SK-N-SH (cell line): ENCODE measurements around the gene MCTP2. TPM values are rescaled to one million over a fixed set of nuclear protein-coding genes. Genes with fewer than 3 reads are reported as not detected.

ENCODE experiments used
- CTCF ChIA-PET: fragments of 300-600, 350-600 bp; formaldehyde crosslinking; extraction: SDS; loops from one replicate; lab custom pipeline; 2021; lab: Yijun Ruan, JAX
- POLR2A ChIA-PET: fragments of 350-600 bp; sonication (Branson Sonifier 250); formaldehyde crosslinking; extraction: SDS; loops from one replicate; lab custom pipeline; 2020; ENCODE audit warnings: antibody characterized with exemption, inconsistent platforms; lab: Yijun Ruan, JAX
- DNase-seq: peaks from one replicate; pipeline ENCODE4 v3.0.0; 2012
- H2AFZ ChIP-seq: fragments of 200-600 bp; sonication (generic); 2 replicates; pipeline ENCODE4 v1.8.1; 2016; ENCODE audit warnings: antibody characterized with exemption, mild to moderate bottlenecking, low read depth
- H3F3A ChIP-seq: fragments of 200-600 bp; sonication (generic); replicated peaks from 2 replicates; pipeline ENCODE3; 2016; ENCODE audit warnings: antibody characterized with exemption, mild to moderate bottlenecking; ENCODE audit not compliant: insufficient read depth
- H3K27ac ChIP-seq, 2 experiments: fragments of 200-500 bp in 1 of 2; fragments of 200-600 bp in 1 of 2; sonication (Bioruptor generic) in 1 of 2; sonication (generic), shearing (Covaris generic) in 1 of 2; 2 replicates each; pipeline versions ENCODE4 v1.5.1 to v1.6.1; 2014 to 2016; ENCODE audit warnings: low read depth in 2 of 2, inconsistent platforms in 1 of 2, low read length in 1 of 2, mild to moderate bottlenecking in 1 of 2, mixed read lengths in 1 of 2
- H3K27me3 ChIP-seq: fragments of 200-600 bp; sonication (generic), shearing (Covaris generic); 2 replicates; pipeline ENCODE4 v1.6.1; 2016; ENCODE audit warnings: mixed run types; ENCODE audit not compliant: insufficient read depth
- H3K36me3 ChIP-seq, 2 experiments: fragments of 200-500 bp in 1 of 2; fragments of 200-600 bp in 1 of 2; sonication (Bioruptor generic) in 1 of 2; sonication (generic) in 1 of 2; replicated peaks in 1 of 2; 2 replicates each; pipeline versions ENCODE3 to v1.5.1; 2014 to 2016; ENCODE audit warnings: low read length in 1 of 2, mild to moderate bottlenecking in 1 of 2; ENCODE audit not compliant: insufficient read depth in 2 of 2, control insufficient read depth in 1 of 2
- H3K4me1 ChIP-seq, 2 experiments: fragments of 200-500 bp in 1 of 2; fragments of 200-600 bp in 1 of 2; sonication (Bioruptor generic) in 1 of 2; sonication (generic), shearing (Covaris generic) in 1 of 2; 2 replicates each; pipeline versions ENCODE4 v1.5.1 to v1.6.1; 2014 to 2016; ENCODE audit warnings: low read depth in 1 of 2, low read length in 1 of 2, mixed run types in 1 of 2; ENCODE audit not compliant: insufficient read depth in 2 of 2, control insufficient read depth in 1 of 2
- H3K4me2 ChIP-seq: fragments of 200-600 bp; sonication (generic), shearing (Covaris generic); 2 replicates; pipeline ENCODE4 v1.6.1; 2017; ENCODE audit warnings: mixed run types
- H3K4me3 ChIP-seq, 2 experiments: fragments of 200-500 bp in 1 of 2; fragments of 200-600 bp in 1 of 2; sonication (Bioruptor generic) in 1 of 2; sonication (generic), shearing (Covaris generic) in 1 of 2; 2 replicates each; pipeline versions ENCODE4 v1.5.1 to v1.8.1; 2014 to 2016; ENCODE audit warnings: low read depth in 2 of 2, inconsistent platforms in 1 of 2, low read length in 1 of 2, mild to moderate bottlenecking in 1 of 2, mixed read lengths in 1 of 2, moderate library complexity in 1 of 2
- H3K79me2 ChIP-seq: fragments of 200-600 bp; sonication (generic); 2 replicates; pipeline ENCODE4 v1.8.1; 2017; ENCODE audit warnings: mild to moderate bottlenecking; ENCODE audit not compliant: insufficient read depth
- H3K9ac ChIP-seq: fragments of 200-600 bp; sonication (generic); 2 replicates; pipeline ENCODE4 v1.6.1; 2017; ENCODE audit warnings: mixed run types
- H3K9me2 ChIP-seq: fragments of 200-600 bp; sonication (generic); 2 replicates; pipeline ENCODE4 v1.6.1; 2017; ENCODE audit warnings: mixed run types
- H3K9me3 ChIP-seq: fragments of 200-600 bp; sonication (generic); 2 replicates; pipeline ENCODE4 v1.6.1; 2017; ENCODE audit warnings: mixed run types, mild to moderate bottlenecking, moderate library complexity
- H4K20me1 ChIP-seq: fragments of 200-600 bp; sonication (generic); 2 replicates; pipeline ENCODE4 v1.6.1; 2017; ENCODE audit warnings: mild to moderate bottlenecking, mixed run types; ENCODE audit not compliant: insufficient read depth
- EP300 ChIP-seq, 2 experiments: IDR thresholded peaks; 2 replicates each; pipeline versions ENCODE4 v1.4.0 to v1.6.1; 2012; ENCODE audit warnings: borderline replicate concordance in 1 of 2, low read depth in 1 of 2, low read length in 1 of 2
- FOSL2 ChIP-seq: IDR thresholded peaks from 2 replicates; pipeline ENCODE4 v1.4.0; 2012; ENCODE audit warnings: low read depth, mild to moderate bottlenecking, moderate library complexity, borderline replicate concordance
- FOXJ3 ChIP-seq: sonication (generic); formaldehyde crosslinking; IDR thresholded peaks from 2 replicates; pipeline ENCODE4 v1.5.1; 2020; ENCODE audit warnings: mild to moderate bottlenecking, missing genetic modification reagents
- JUND ChIP-seq: IDR thresholded peaks from 2 replicates; pipeline ENCODE4 v1.4.0; 2012
- NFIC ChIP-seq: IDR thresholded peaks from 2 replicates; pipeline ENCODE4 v1.4.0; 2012; ENCODE audit warnings: borderline replicate concordance
- RAD21 ChIP-seq: IDR thresholded peaks from 2 replicates; pipeline ENCODE4 v1.6.1; 2012; ENCODE audit warnings: mild to moderate bottlenecking, low read length
- RFX5 ChIP-seq: IDR thresholded peaks from 2 replicates; pipeline ENCODE4 v1.6.1; 2012; ENCODE audit warnings: mild to moderate bottlenecking, improper control_type of control experiment, low read length
- RXRA ChIP-seq: IDR thresholded peaks from 2 replicates; pipeline ENCODE4 v1.4.0; 2012; ENCODE audit warnings: low read depth, mild to moderate bottlenecking, borderline replicate concordance
- YY1 ChIP-seq: IDR thresholded peaks from 2 replicates; pipeline ENCODE4 v1.4.0; 2012; ENCODE audit warnings: low read depth, mild to moderate bottlenecking
- WGBS: methylation state at CpG from one replicate; pipeline ENCODE4 v1.1.6; 2017; ENCODE audit warnings: low lambda C conversion rate; 5-methylcytosine and 5-hydroxymethylcytosine counted together
- polyA plus RNA-seq, 3 experiments: library from polyadenylated mRNA; depleted of rRNA; stranded (reverse); fragments of >200 nt; gene quantifications; 2 replicates each; pipeline ENCODE4 v1.2.3, GENCODE V29; 2012
- TF ChIP-seq, protein P1 (sequence below): IDR thresholded peaks from 2 replicates; pipeline ENCODE4; 2012
- TF ChIP-seq, protein P2 (sequence below): IDR thresholded peaks from 2 replicates; pipeline ENCODE4 v1.4.0; 2012; ENCODE audit warnings: low read depth

The MCTP2 gene
- polyA plus RNA-seq, 1 of the 3 experiments (the other 2 are of a cell fraction), result 0.26 TPM

DNA sequence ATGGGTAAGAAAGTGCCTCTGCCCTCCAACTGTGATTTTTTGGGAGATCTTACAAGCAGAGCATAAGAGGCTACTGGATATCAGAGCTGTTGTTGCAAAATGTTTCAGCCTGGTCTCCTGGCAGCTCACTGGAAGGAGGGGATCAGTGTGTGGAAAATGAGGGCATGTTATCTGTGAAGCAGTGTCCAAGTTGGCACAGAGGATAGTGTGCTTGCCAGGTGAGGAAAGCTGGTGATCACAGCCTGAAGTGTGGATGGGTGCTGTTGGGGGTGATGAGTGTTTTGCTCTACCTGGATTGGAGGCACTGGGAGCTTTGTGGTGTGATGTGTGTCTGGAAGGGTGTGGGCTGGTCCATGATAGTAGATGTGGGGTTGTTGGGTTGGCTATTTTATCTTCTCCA, 69.3 kb downstream of the MCTP2 start (continued):
- TF ChIP-seq, protein P1, sequence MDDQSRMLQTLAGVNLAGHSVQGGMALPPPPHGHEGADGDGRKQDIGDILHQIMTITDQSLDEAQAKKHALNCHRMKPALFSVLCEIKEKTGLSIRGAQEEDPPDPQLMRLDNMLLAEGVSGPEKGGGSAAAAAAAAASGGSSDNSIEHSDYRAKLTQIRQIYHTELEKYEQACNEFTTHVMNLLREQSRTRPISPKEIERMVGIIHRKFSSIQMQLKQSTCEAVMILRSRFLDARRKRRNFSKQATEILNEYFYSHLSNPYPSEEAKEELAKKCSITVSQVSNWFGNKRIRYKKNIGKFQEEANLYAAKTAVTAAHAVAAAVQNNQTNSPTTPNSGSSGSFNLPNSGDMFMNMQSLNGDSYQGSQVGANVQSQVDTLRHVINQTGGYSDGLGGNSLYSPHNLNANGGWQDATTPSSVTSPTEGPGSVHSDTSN, result no peak
- no peak for TF ChIP-seq FOSL2
- TF ChIP-seq JUND, result no peak
- no peak for TF ChIP-seq FOXJ3 (CRISPR knock-in tag)

- no peaks in the 10 kb centered on the region for H3F3A ChIP-seq
- no peaks in the 10 kb centered on the region for H3K4me1 ChIP-seq
- H3K36me3 ChIP-seq, result no peaks in the 10 kb centered on the region
- DNase-seq, result no peak
- H4K20me1 ChIP-seq, result no peaks in the 10 kb centered on the region
- no peaks in the 10 kb centered on the region for H3K9me2 ChIP-seq
- no peak overlapping the region for H3K9ac ChIP-seq
- ChIA-PET POLR2A (no interaction called here), CTCF (interaction anchor here (0.9 to 2.3 kb wide), 3 partner anchors 19 to 365 kb away, joined by 3 to 13 read pairs (median 3); no protein-coding TSS in a partner anchor)
- TF ChIP-seq JUND (no peak), EP300 (IDR thresholded peaks at IDR 0.05; ENCODE audit: borderline replicate concordance in 1 of 2, low read depth in 1 of 2, low read length in 1 of 2) (no peak)
- H3K9me3 ChIP-seq, result no peaks in the 10 kb centered on the region
- H2AFZ ChIP-seq, result no peak overlapping the region
- H3K79me2 ChIP-seq, result no peaks in the 10 kb centered on the region
- WGBS, result 63% methylated on average over 4 of the region's 4 CpGs
- H3K27me3 ChIP-seq, result no peaks in the 10 kb centered on the region
- no peak overlapping the region for H3K4me3 ChIP-seq
- H3K4me2 ChIP-seq, result no peak overlapping the region
- no peak overlapping the region for H3K27ac ChIP-seq
Observed at GRCh38 chr15:94305133-94305532, 73.8 kb downstream of the MCTP2 start.

DNA sequence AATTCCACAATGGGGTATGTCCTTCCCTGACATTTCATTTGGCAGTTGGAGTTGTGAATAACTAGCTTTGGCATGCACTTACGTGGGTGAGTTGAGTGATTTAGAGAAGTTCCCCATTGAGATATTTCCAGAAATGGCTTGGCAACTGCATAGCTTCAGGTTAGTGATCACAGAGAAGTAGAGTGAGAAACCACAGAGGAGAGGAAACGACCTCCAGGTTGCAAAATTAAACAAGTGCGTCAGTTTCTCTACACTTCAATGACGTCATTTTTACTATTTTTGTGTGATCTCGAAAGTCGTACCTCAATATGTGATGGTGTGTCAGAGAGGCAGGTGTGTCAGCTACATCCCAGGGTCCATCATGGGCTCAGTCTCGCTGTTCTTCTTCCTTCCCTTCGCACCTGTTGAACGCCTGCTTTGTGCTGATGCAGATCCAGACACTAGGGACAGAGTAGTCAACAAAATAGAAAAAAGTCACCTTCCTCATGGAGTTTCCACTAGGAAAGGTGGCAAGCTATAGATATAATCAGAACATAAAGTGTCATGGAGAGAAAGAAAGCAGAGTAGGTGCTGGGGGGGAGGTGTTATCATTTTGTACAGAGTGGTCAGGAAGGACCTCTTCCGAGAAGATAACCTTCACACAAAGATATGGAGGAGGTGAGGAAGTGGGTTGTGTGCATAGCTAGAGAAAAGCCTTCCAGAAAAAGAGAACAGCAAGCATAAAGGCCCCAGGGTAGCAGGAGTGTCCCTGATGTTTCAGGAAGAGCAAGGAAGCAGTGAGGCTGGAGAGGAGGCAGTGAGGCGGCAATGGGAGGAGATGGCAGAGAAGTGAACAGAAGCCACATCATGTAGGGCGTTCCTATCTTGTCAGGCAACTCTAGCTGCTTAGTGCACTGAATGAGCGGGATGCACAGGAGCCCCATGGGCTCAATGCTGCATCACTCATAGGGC, 75.6 kb downstream of the MCTP2 start:
- POLR2A ChIA-PET, result no interaction called here

More for the DNA sequence above, 75.6 kb downstream of the MCTP2 start:
- CTCF ChIA-PET, result interaction anchor here (1.3 to 2.3 kb wide), 3 partner anchors 17 to 143 kb away, joined by 3 to 13 read pairs (median 7); no protein-coding TSS in a partner anchor
- no peaks in the 10 kb centered on the region for H3K79me2 ChIP-seq
- H2AFZ ChIP-seq, result no peak overlapping the region
- H3K9me2 ChIP-seq, result no peaks in the 10 kb centered on the region
- DNase-seq, result no peak
- H3K9me3 ChIP-seq, result no peaks in the 10 kb centered on the region
- TF ChIP-seq RFX5 (no peak), RAD21 (no peak), NFIC (no peak), YY1 (no peak), RXRA (no peak)
- TF ChIP-seq, protein P2, sequence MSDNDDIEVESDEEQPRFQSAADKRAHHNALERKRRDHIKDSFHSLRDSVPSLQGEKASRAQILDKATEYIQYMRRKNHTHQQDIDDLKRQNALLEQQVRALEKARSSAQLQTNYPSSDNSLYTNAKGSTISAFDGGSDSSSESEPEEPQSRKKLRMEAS, result no peak
- no peak overlapping the region for H3K9ac ChIP-seq
- no peaks in the 10 kb centered on the region for H3K4me1 ChIP-seq
- no peak overlapping the region for H3K27ac ChIP-seq
- no peaks in the 10 kb centered on the region for H4K20me1 ChIP-seq
- no peaks in the 10 kb centered on the region for H3K36me3 ChIP-seq
- H3K27me3 ChIP-seq, result no peaks in the 10 kb centered on the region
- H3K4me2 ChIP-seq, result no peak overlapping the region
- no peak overlapping the region for H3K4me3 ChIP-seq
- no peaks in the 10 kb centered on the region for H3F3A ChIP-seq
- WGBS, result 43% methylated on average over 13 of the region's 13 CpGs
